HepG2 (cell line): ENCODE results near the gene TMEM221. TPM values are rescaled to one million over a fixed set of nuclear protein-coding genes. Genes with fewer than 3 reads are reported as not detected.

Source experiments
- ATAC-seq: fragments of 200-7000 bp; cut with Tn5 transposase; 3 replicates; pipeline ENCODE4 v1.9.1; 2020; ENCODE audit warnings: mild to moderate bottlenecking, moderate library complexity
- BruUV-seq: library from RNA; stranded (reverse); fragments of 400-500 nt; replicated peaks from 2 replicates; lab custom pipeline; 2021; lab: Mats Ljungman, UMichigan
- CTCF ChIA-PET: fragments of 300-600 bp; formaldehyde crosslinking; extraction: SDS; loops from one replicate; lab custom pipeline; 2021; ENCODE audit warnings: low total read pairs, inconsistent platforms, low intra/inter-chr PET ratio; lab: Yijun Ruan, JAX
- POLR2A ChIA-PET: fragments of 350-600 bp; sonication (Branson Sonifier 250); formaldehyde crosslinking; loops from one replicate; lab custom pipeline; 2020; ENCODE audit warnings: antibody characterized with exemption, inconsistent platforms; lab: Yijun Ruan, JAX
- DNase-seq: peaks from one replicate; pipeline ENCODE4 v3.0.0-alpha.2; 2015; ENCODE audit warnings: low spot score
- FAIRE-seq: peaks from 3 replicates; lab custom pipeline; 2011; peaks lifted over from hg19 to GRCh38; lab: Jason Lieb, UNC
- H2AFZ ChIP-seq: one replicate; pipeline ENCODE4 v1.6.1; 2011; ENCODE audit warnings: low read length, inconsistent platforms
- H3K27ac ChIP-seq: fragments of 300-600 bp; 3 replicates; pipeline ENCODE4 v1.8.0; 2011; ENCODE audit warnings: mixed run types, mild to moderate bottlenecking, mixed read lengths, low read length, inconsistent platforms; ENCODE audit not compliant: insufficient read depth; ENCODE audit errors: extremely low read length
- H3K27me3 ChIP-seq, 2 experiments: fragments of 200-600 bp in 1 of 2; 2 replicates in 1 of 2; 3 replicates in 1 of 2; pipeline versions ENCODE4 v1.6.0 to v1.8.0; 2011; ENCODE audit warnings: low read length in 2 of 2, mild to moderate bottlenecking in 2 of 2, moderate library complexity in 2 of 2, inconsistent platforms in 1 of 2; ENCODE audit not compliant: insufficient read depth in 2 of 2, control insufficient read depth in 1 of 2
- H3K36me3 ChIP-seq, 2 experiments: fragments of 200-600 bp in 1 of 2; replicated peaks in 1 of 2; 2 replicates in 1 of 2; 3 replicates in 1 of 2; pipeline versions ENCODE4 v1.5.1 to v1.8.0; 2011; ENCODE audit warnings: low read length in 2 of 2, inconsistent platforms in 1 of 2; ENCODE audit not compliant: insufficient read depth in 2 of 2, control insufficient read depth in 1 of 2
- H3K4me1 ChIP-seq: 2 replicates; pipeline ENCODE4 v1.5.1; 2012; ENCODE audit warnings: low read length, inconsistent platforms; ENCODE audit not compliant: insufficient read depth
- H3K4me2 ChIP-seq: 2 replicates; pipeline ENCODE4 v1.6.0; 2011; ENCODE audit warnings: low read depth, low read length, inconsistent platforms
- H3K4me3 ChIP-seq, 3 experiments: fragments of 200-600 bp in 1 of 3; sonication (generic), shearing (Covaris generic) in 1 of 3; replicated peaks in 1 of 3; 2 replicates each; pipeline ENCODE4 v1.5.1; 2011 to 2016; ENCODE audit warnings: low read length in 3 of 3, inconsistent platforms in 2 of 3, low read depth in 2 of 3, mild to moderate bottlenecking in 2 of 3, control low read depth in 1 of 3, mixed read lengths in 1 of 3; ENCODE audit not compliant: insufficient read depth in 1 of 3
- H3K79me2 ChIP-seq: one replicate; pipeline ENCODE4 v1.6.1; 2011; ENCODE audit warnings: low read length, inconsistent platforms; ENCODE audit not compliant: insufficient read depth
- H3K9ac ChIP-seq: 2 replicates; pipeline ENCODE4 v1.6.0; 2011; ENCODE audit warnings: mild to moderate bottlenecking, low read depth, low read length, inconsistent platforms; ENCODE audit not compliant: insufficient read depth
- H3K9me3 ChIP-seq: 2 replicates; pipeline ENCODE4 v1.5.1; 2012; ENCODE audit warnings: mild to moderate bottlenecking, low read length
- H4K20me1 ChIP-seq: 2 replicates; pipeline ENCODE4 v1.6.0; 2011; ENCODE audit warnings: inconsistent platforms, mild to moderate bottlenecking, low read length, moderate library complexity; ENCODE audit not compliant: insufficient read depth
- ATF7 ChIP-seq, 2 experiments: fragments of 450-650 bp in 1 of 2; sonication (generic) in 1 of 2; formaldehyde crosslinking in 1 of 2; IDR thresholded peaks; 2 replicates each; pipeline versions ENCODE4 v1.4.0 to v1.6.1; 2016 to 2020; ENCODE audit warnings: antibody characterized with exemption in 1 of 2, mild to moderate bottlenecking in 1 of 2, missing genetic modification reagents in 1 of 2
- BRD4 ChIP-seq: sonication (generic); formaldehyde crosslinking; IDR thresholded peaks from 2 replicates; pipeline ENCODE4 v1.4.0; 2020; ENCODE audit warnings: missing genetic modification reagents
- EP300 ChIP-seq, 3 experiments: sonication (generic) in 1 of 3; formaldehyde crosslinking in 1 of 3; IDR thresholded peaks; 2 replicates each; pipeline versions ENCODE4 v1.5.1 to v1.6.1; 2011 to 2020; ENCODE audit warnings: low read depth in 2 of 3, low read length in 2 of 3, borderline replicate concordance in 1 of 3, improper control_type of control experiment in 1 of 3, mild to moderate bottlenecking in 1 of 3, missing genetic modification reagents in 1 of 3, moderate library complexity in 1 of 3
- GLI4 ChIP-seq: sonication (generic); formaldehyde crosslinking; IDR thresholded peaks from 2 replicates; pipeline ENCODE4 v1.5.1; 2020; ENCODE audit warnings: missing genetic modification reagents, mild to moderate bottlenecking, moderate library complexity, borderline replicate concordance
- HOXA7 ChIP-seq: sonication (generic); formaldehyde crosslinking; IDR thresholded peaks from 2 replicates; pipeline ENCODE4 v1.8.1; 2022; ENCODE audit warnings: mild to moderate bottlenecking, missing genetic modification reagents, moderate library complexity
- KLF13 ChIP-seq: sonication (generic); formaldehyde crosslinking; IDR thresholded peaks from 2 replicates; pipeline ENCODE4 v1.4.0; 2020; ENCODE audit warnings: mild to moderate bottlenecking, missing genetic modification reagents
- KLF6 ChIP-seq: IDR thresholded peaks from 2 replicates; pipeline ENCODE4 v1.8.0; 2016; ENCODE audit warnings: missing biosample characterization, missing genetic modification reagents
- KMT2A ChIP-seq: sonication (generic); formaldehyde crosslinking; IDR thresholded peaks from 2 replicates; pipeline ENCODE4 v1.4.0; 2020; ENCODE audit warnings: missing genetic modification reagents
- MYPOP ChIP-seq: sonication (generic); formaldehyde crosslinking; IDR thresholded peaks from 2 replicates; pipeline ENCODE4 v1.8.1; 2023; ENCODE audit warnings: mild to moderate bottlenecking, moderate library complexity, missing genetic modification reagents
- SMARCE1 ChIP-seq: fragments of 450-650 bp; IDR thresholded peaks from 2 replicates; pipeline ENCODE4 v1.6.1; 2017; ENCODE audit warnings: borderline replicate concordance
- TBX2 ChIP-seq: sonication (generic); formaldehyde crosslinking; IDR thresholded peaks from 2 replicates; pipeline ENCODE4 v1.5.0; 2020; ENCODE audit warnings: missing genetic modification reagents, mild to moderate bottlenecking, borderline replicate concordance
- ZBTB4 ChIP-seq: sonication (generic); formaldehyde crosslinking; IDR thresholded peaks from 2 replicates; pipeline ENCODE4 v1.4.0; 2020; ENCODE audit warnings: missing genetic modification reagents, mild to moderate bottlenecking, borderline replicate concordance
- ZNF12 ChIP-seq: sonication (generic); formaldehyde crosslinking; IDR thresholded peaks from 2 replicates; pipeline ENCODE4 v1.5.0; 2020; ENCODE audit warnings: missing genetic modification reagents
- ZNF350 ChIP-seq: sonication (generic); formaldehyde crosslinking; IDR thresholded peaks from 2 replicates; pipeline ENCODE4 v1.4.0; 2020; ENCODE audit warnings: mild to moderate bottlenecking, low read depth, missing genetic modification reagents, borderline replicate concordance
- ZNF552 ChIP-seq: sonication (generic); formaldehyde crosslinking; IDR thresholded peaks from 2 replicates; pipeline ENCODE4 v1.9.0; 2022; ENCODE audit warnings: missing genetic modification reagents, mild to moderate bottlenecking, borderline replicate concordance
- WGBS: methylation state at CpG from one replicate; pipeline ENCODE4 v1.1.6; 2017; ENCODE audit warnings: low lambda C conversion rate; 5-methylcytosine and 5-hydroxymethylcytosine counted together
- in situ Hi-C: cut with HindIII; loops from 2 replicates; pipeline ENCODE4 v1.10.0; 2017; ENCODE audit warnings: low pct_unique_long_range_greater_than_20kb; ENCODE audit not compliant: extremely low pct_ligation_motif_present
- intact Hi-C: fragments of 100-400 bp; cut with micrococcal nuclease; formaldehyde crosslinking; loops from one replicate; pipeline ENCODE4 v1.10.0; 2022; ENCODE audit not compliant: unreplicated experiment
- polyA plus RNA-seq, 8 experiments: library from polyadenylated mRNA; depleted of rRNA in 3 of 8; stranded (reverse) in 7 of 8; unstranded in 1 of 8; fragments of >200 nt; fragmentation: Illumina TruSeq in 4 of 8; extraction: Trizol in 4 of 8; gene quantifications; 2 replicates each; pipeline versions ENCODE4 v1.2.1 to v1.2.3, GENCODE V29; 2011 to 2016; ENCODE audit warnings: low read depth in 4 of 8, missing spikeins in 1 of 8, mixed read lengths in 1 of 8; ENCODE audit not compliant: insufficient read depth in 1 of 8
- total RNA-seq, 5 experiments: library from RNA; depleted of rRNA; stranded (reverse); fragments of >200 nt; fragmentation: Illumina TruSeq; extraction: Trizol; gene quantifications; 2 replicates each; pipeline ENCODE4 v1.2.3, GENCODE V29; 2016; ENCODE audit warnings: low read depth in 1 of 5
- TF ChIP-seq, protein P1 (sequence below): sonication (generic); formaldehyde crosslinking; IDR thresholded peaks from 2 replicates; pipeline ENCODE4 v1.4.0; 2020; ENCODE audit warnings: missing genetic modification reagents, borderline replicate concordance

The TMEM221 gene
- total and polyA plus RNA-seq, 2 of the 13 experiments (the other 11 are each of a cell fraction or from before 2014, with no cell fraction given): 0.33 to 0.77 TPM

GRCh38 chr19:17460372-17461230 lies 12.1 kb upstream of the TMEM221 start, which contains the start of gene NXNL1:
NXNL1 (minus strand) TSS chr19:17460926; CDS start chr19:17460869, 57 bp downstream.
- H4K20me1 ChIP-seq: no peaks in the 10 kb centered on the region
- no peak within 1 kb of the TSS for H3K4me2 ChIP-seq
- 50% methylated on average over 16 of the region's 26 CpGs for WGBS
- H3K27ac ChIP-seq: no peak within 1 kb of the TSS
- no peak within 1 kb of the TSS for H3K9ac ChIP-seq
- H3K4me3 ChIP-seq: no peak within 1 kb of the TSS
- intact Hi-C loops: loop anchor here (10.0 kb wide), 1 partner anchor 116 kb away; no protein-coding TSS in a partner anchor
- H3K36me3 ChIP-seq: no peaks in the 10 kb centered on the region
- no peaks in the 10 kb centered on the region for H3K79me2 ChIP-seq
- no peaks in the 10 kb centered on the region for H3K9me3 ChIP-seq
- CTCF ChIA-PET: no interaction called here
- in situ Hi-C loops: no loop called here
- peaks cover 6% of the 10 kb centered on the region for H3K4me1 ChIP-seq
- ATAC-seq (peak; percentile 35; the same call in 2 of the 3 replicates), FAIRE-seq (no peak), DNase-seq (no peak)
- BruUV-seq: no TSS peak
- no peak within 1 kb of the TSS for H2AFZ ChIP-seq
- POLR2A ChIA-PET: no interaction called here
- peaks cover 2 to 19% of the 10 kb centered on the region in 2 experiments; a peak in 3 of 5 replicates for H3K27me3 ChIP-seq
- TF ChIP-seq KLF6 (CRISPR knock-in tag): no peak
- no peak for TF ChIP-seq ZNF350
- no peak for TF ChIP-seq ZBTB4 (CRISPR knock-in tag)
- no peak for TF ChIP-seq EP300 (IDR thresholded peaks at IDR 0.05; ENCODE audit: low read depth in 2 of 2, low read length in 2 of 2)
- TF ChIP-seq EP300 (CRISPR knock-in tag; IDR thresholded peaks at IDR 0.05; ENCODE audit: borderline replicate concordance): no peak
- TF ChIP-seq MYPOP (CRISPR knock-in tag): no peak
- TF ChIP-seq, protein P1, sequence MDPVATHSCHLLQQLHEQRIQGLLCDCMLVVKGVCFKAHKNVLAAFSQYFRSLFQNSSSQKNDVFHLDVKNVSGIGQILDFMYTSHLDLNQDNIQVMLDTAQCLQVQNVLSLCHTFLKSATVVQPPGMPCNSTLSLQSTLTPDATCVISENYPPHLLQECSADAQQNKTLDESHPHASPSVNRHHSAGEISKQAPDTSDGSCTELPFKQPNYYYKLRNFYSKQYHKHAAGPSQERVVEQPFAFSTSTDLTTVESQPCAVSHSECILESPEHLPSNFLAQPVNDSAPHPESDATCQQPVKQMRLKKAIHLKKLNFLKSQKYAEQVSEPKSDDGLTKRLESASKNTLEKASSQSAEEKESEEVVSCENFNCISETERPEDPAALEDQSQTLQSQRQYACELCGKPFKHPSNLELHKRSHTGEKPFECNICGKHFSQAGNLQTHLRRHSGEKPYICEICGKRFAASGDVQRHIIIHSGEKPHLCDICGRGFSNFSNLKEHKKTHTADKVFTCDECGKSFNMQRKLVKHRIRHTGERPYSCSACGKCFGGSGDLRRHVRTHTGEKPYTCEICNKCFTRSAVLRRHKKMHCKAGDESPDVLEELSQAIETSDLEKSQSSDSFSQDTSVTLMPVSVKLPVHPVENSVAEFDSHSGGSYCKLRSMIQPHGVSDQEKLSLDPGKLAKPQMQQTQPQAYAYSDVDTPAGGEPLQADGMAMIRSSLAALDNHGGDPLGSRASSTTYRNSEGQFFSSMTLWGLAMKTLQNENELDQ: no peak
- TF ChIP-seq KMT2A (CRISPR knock-in tag): no peak
- TF ChIP-seq BRD4 (CRISPR knock-in tag): no peak
- TF ChIP-seq ZNF12 (CRISPR knock-in tag): no peak
- TF ChIP-seq HOXA7: no peak
- TF ChIP-seq TBX2 (CRISPR knock-in tag): no peak
- TF ChIP-seq ATF7 (IDR thresholded peaks at IDR 0.05): no peak
- no peak for TF ChIP-seq ATF7 (CRISPR knock-in tag; IDR thresholded peaks at IDR 0.05)
- no peak for TF ChIP-seq GLI4 (CRISPR knock-in tag)
- no peak for TF ChIP-seq KLF13
- no peak for TF ChIP-seq SMARCE1
- TF ChIP-seq ZNF552: no peak
